H1 (cell line): Measurements from ENCODE around the gene MKKS. TPM values are rescaled to one million over a fixed set of nuclear protein-coding genes. Genes with fewer than 3 reads are reported as not detected.

Experiments
- CHD2 ChIP-seq: IDR thresholded peaks from 2 replicates; pipeline ENCODE4 v1.6.1; 2012; ENCODE audit warnings: low read length, improper control_type of control experiment
- MAFK ChIP-seq: IDR thresholded peaks from 2 replicates; pipeline ENCODE4 v1.6.1; 2012; ENCODE audit warnings: low read depth, mild to moderate bottlenecking, improper control_type of control experiment, low read length
- SIRT6 ChIP-seq: IDR thresholded peaks from one replicate; pipeline ENCODE4 v1.7.1; 2012; ENCODE audit warnings: low read length, inconsistent platforms
- SIX5 ChIP-seq: IDR thresholded peaks from 2 replicates; pipeline ENCODE4 v1.6.1; 2011; ENCODE audit warnings: mild to moderate bottlenecking, low read depth, low read length
- polyA plus RNA-seq, 7 experiments: library from polyadenylated mRNA; depleted of rRNA in 3 of 7; stranded (reverse) in 5 of 7; unstranded in 2 of 7; fragments of >200 nt in 5 of 7; fragments of 200-250 nt in 2 of 7; gene quantifications; 1 replicate in 5 of 7; 2 replicates in 1 of 7; 4 replicates in 1 of 7; pipeline versions ENCODE4 v1.2.1 to v1.2.3, GENCODE V29; 2011 to 2013; ENCODE audit warnings: missing spikeins in 2 of 7, mixed read lengths in 2 of 7
- total RNA-seq: library from RNA; stranded (reverse); fragmentation: NEBNext Ultra II Directional; extraction: Animal tissue kit (Norgen Biotek cat#: 25700); gene quantifications from 2 replicates; pipeline ENCODE4 v1.2.1, GENCODE V29; 2021

MKKS gene
- total and polyA plus RNA-seq, 2 of the 8 experiments (the other 6 are each of a cell fraction or from before 2014, with no cell fraction given) = 15.9 to 24.8 TPM

DNA sequence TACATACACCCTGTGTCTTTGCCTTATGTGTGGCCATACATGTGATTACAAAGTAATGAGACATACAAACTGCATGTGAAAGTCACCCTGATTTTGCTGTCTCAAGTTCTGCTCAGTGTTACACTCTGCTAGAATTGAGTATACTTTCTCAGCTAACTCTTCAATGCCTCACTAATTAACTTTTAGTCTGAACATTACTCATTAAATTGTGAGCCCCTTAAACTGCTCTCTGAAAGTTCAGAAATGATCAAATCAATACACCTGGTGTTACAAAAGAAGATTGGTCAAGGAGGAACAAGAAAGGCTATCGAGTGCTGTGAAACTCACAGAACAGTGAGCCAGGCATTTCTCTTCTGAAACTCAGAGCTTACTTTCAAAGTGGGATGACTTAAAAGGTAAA is 71.3 kb downstream of the MKKS start (continued):
- no peak for TF ChIP-seq CHD2
- TF ChIP-seq MAFK = no peak
- TF ChIP-seq SIRT6 = no peak
- no peak for TF ChIP-seq SIX5
- TF ChIP-seq, all 59 proteins: peak for 0
